CD4-positive, alpha-beta memory T cell (primary cell): ENCODE results near the gene ZBTB26. TPM values are rescaled to one million over a fixed set of nuclear protein-coding genes. Genes with fewer than 3 reads are reported as not detected.

Source experiments
- CTCF ChIA-PET: fragments of 350-600 bp; sonication (Branson Sonifier 250); formaldehyde crosslinking; loops from one replicate; lab custom pipeline; 2021; ENCODE audit warnings: inconsistent platforms; ENCODE audit not compliant: partially characterized antibody; lab: Charles Lee
- POLR2A ChIA-PET: fragments of 350-600 bp; sonication (Branson Sonifier 250); formaldehyde crosslinking; loops from one replicate; lab custom pipeline; 2021; ENCODE audit not compliant: partially characterized antibody; lab: Charles Lee
- DNase-seq, 5 donors: peaks; one replicate each; pipeline versions ENCODE4 v3.0.0 to v3.0.0-alpha.2; 2020 to 2022; ENCODE audit warnings: mixed read lengths in 1 of 5
- H3K27ac ChIP-seq: one replicate; pipeline ENCODE4 v1.7.0; 2013; ENCODE audit warnings: low read depth, low read length
- H3K27me3 ChIP-seq: 2 replicates; pipeline ENCODE4 v1.7.0; 2013; ENCODE audit warnings: mild to moderate bottlenecking, low read length, moderate library complexity; ENCODE audit not compliant: insufficient read depth
- H3K36me3 ChIP-seq: 2 replicates; pipeline ENCODE4 v1.7.0; 2013; ENCODE audit warnings: mild to moderate bottlenecking, low read length, moderate library complexity; ENCODE audit not compliant: insufficient read depth
- H3K4me1 ChIP-seq: 2 replicates; pipeline ENCODE4 v1.7.0; 2013; ENCODE audit warnings: mild to moderate bottlenecking, low read length, moderate library complexity; ENCODE audit not compliant: insufficient read depth
- H3K4me3 ChIP-seq, 2 donors: one replicate each; pipeline ENCODE4 v1.7.0; 2013; ENCODE audit warnings: low read length in 2 of 2, mild to moderate bottlenecking in 1 of 2
- H3K9me3 ChIP-seq, 2 donors: one replicate each; pipeline ENCODE4 v1.7.0; 2013; ENCODE audit warnings: low read length in 2 of 2, control low read depth in 1 of 2; ENCODE audit not compliant: control insufficient read depth in 1 of 2
- H3K27ac Mint-ChIP-seq, 7 donors: one replicate each; pipeline ENCODE4 v1.8.0; 2020 to 2021; ENCODE audit warnings: mixed read lengths in 7 of 7, mild to moderate bottlenecking in 6 of 7, inconsistent platforms in 3 of 7, moderate library complexity in 3 of 7
- H3K27me3 Mint-ChIP-seq, 2 donors: one replicate each; pipeline ENCODE4 v1.8.0; 2020 to 2021; ENCODE audit warnings: mixed read lengths in 2 of 2
- H3K36me3 Mint-ChIP-seq, 2 donors: one replicate each; pipeline ENCODE4 v1.8.0; 2020 to 2021; ENCODE audit warnings: mixed read lengths in 2 of 2, inconsistent platforms in 1 of 2, mild to moderate bottlenecking in 1 of 2
- H3K4me1 Mint-ChIP-seq, 4 donors: one replicate each; pipeline ENCODE4 v1.8.0; 2020 to 2021; ENCODE audit warnings: mixed read lengths in 4 of 4, mild to moderate bottlenecking in 1 of 4
- H3K4me3 Mint-ChIP-seq, 8 donors: one replicate each; pipeline ENCODE4 v1.8.0; 2020 to 2021; ENCODE audit warnings: mixed read lengths in 8 of 8, mild to moderate bottlenecking in 7 of 8, moderate library complexity in 6 of 8, inconsistent platforms in 3 of 8
- H3K9me3 Mint-ChIP-seq, 8 donors: one replicate each; pipeline ENCODE4 v1.8.0; 2020 to 2021; ENCODE audit warnings: mixed read lengths in 8 of 8, mild to moderate bottlenecking in 5 of 8, inconsistent platforms in 3 of 8, moderate library complexity in 1 of 8
- intact Hi-C: fragments of 100-400 bp; cut with micrococcal nuclease; formaldehyde crosslinking; loops from one replicate; pipeline ENCODE4 v1.15.1; 2023
- polyA plus RNA-seq, 2 donors: library from polyadenylated mRNA; unstranded; fragments of 300-500 nt; fragmentation: Illumina TruSeq; gene quantifications; one replicate each; pipeline ENCODE4 v1.2.3, GENCODE V29; 2021
- total RNA-seq, 2 experiments: library from RNA; stranded (reverse); gene quantifications; one replicate each; pipeline ENCODE4 v1.2.3, GENCODE V29; 2021

Gene ZBTB26
- total and polyA plus RNA-seq, 4 experiments from 2014 or later, result 1.4 to 10.9 (median 6.0) TPM

DNA sequence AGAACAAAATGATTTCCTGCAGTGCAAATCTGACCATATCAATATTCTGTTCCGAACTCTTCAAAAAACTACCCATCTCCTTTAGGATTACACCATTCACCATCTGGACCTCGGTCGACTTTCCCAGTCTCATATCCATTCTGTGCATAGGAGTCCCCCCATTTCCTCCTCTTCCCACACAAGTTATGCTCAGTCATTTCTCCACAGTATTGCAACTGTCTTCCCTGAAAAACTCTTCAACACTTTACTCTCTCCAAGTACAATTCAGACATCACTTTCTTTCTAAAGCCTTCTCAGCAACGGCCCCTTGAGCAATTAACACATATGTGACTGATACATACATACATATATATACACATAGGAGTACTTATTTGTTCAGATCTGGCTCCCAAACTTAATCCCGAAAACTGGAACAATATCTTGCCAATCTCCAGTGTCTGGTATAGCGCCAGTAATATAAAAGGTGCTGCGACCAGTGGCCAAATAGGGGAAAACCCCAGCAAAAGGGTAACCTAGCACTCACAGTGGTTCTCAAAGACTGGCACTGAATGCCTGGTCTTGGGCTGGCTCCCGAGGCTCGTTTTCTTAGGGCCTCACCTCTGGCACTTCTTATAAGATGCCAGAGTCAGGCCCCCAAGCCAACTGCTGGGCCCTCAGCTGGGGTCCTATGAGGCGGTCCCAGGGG is 629 bp downstream of the ZBTB26 start:
- Histone ChIP-seq H3K4me3 (peak overlapping the region; percentile 84 to 93), H3K9me3 (no peaks in the 10 kb centered on the region), H3K27me3 (no peaks in the 10 kb centered on the region), H3K27ac (peak overlapping the region; percentile 94), H3K36me3 (no peaks in the 10 kb centered on the region), H3K4me1 (peaks cover 29% of the 10 kb centered on the region)
- Mint-ChIP-seq H3K27ac (peak overlapping the region in 1 of 7 donors; percentile 28), H3K4me1 (peaks cover 10 to 24% (median 16%) of the 10 kb centered on the region in 4 donors), H3K9me3 (no peaks in the 10 kb centered on the region), H3K27me3 (no peaks in the 10 kb centered on the region), H3K36me3 (peaks cover 0 to 10% of the 10 kb centered on the region in 2 donors), H3K4me3 (no peak overlapping the region)
- CTCF ChIA-PET, result interaction anchor here (1.0 to 1.4 kb wide), 2 partner anchors 18 to 27 kb away, joined by 3 to 5 read pairs; partner anchors contain the start of gene ZBTB6
- intact Hi-C loops, result loop anchor here (1.0 kb wide), 4 partner anchors 10 to 30 kb away; partner anchors contain the start of genes RC3H2 and ZBTB6
- no peak for DNase-seq
- POLR2A ChIA-PET, result interaction anchor here (0.9 to 6.9 kb wide), 6 partner anchors 10 to 27 kb away, joined by 3 to 80 read pairs (median 34); partner anchors contain the start of genes RABGAP1, RC3H2 and ZBTB6

DNA sequence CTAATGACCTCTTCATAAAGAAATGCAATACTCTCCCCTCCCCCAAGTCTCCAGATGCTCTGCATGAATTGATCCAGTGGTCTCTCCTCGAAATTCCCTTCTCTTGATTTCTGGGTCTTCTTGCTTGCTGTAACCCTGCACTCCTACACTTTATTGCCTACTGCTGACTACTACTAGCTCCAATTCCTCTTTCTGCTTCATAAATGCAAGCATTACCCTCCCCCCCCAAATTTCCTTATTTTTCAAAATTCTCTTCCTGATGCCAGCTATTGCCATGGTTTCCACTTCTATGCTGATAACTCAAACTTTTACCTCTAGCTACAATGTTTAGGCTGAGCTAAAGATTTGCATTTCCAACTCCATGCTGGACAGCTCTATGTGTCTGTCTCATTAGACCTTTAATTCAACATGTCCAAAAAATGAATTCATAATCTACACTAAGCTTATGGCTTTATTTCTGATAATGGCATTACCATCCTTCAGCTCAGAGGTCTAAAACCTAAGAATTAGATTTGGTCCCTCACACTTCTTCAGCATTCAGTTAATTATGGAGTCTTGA is 1.4 kb downstream of the ZBTB26 start:
- no peaks in the 10 kb centered on the region for H3K9me3 ChIP-seq
- Mint-ChIP-seq H3K27me3 (no peaks in the 10 kb centered on the region), H3K4me1 (peaks cover 10 to 21% (median 15%) of the 10 kb centered on the region in 4 donors), H3K9me3 (no peaks in the 10 kb centered on the region), H3K36me3 (peaks cover 0 to 10% of the 10 kb centered on the region in 2 donors), H3K27ac (no peak overlapping the region), H3K4me3 (no peak overlapping the region)
- no peak overlapping the region for H3K4me3 ChIP-seq
- intact Hi-C loops, result no loop called here
- H3K27me3 ChIP-seq, result no peaks in the 10 kb centered on the region
- CTCF ChIA-PET, result interaction anchor here (1.4 kb wide), 1 partner anchor 17 kb away, joined by 5 read pairs; the partner anchor contains the start of gene ZBTB6
- H3K27ac ChIP-seq, result no peak overlapping the region
- POLR2A ChIA-PET, result interaction anchor here (1.5 to 6.9 kb wide), 3 partner anchors 11 to 27 kb away, joined by 15 to 80 read pairs (median 70); partner anchors contain the start of genes RABGAP1, RC3H2 and ZBTB6
- no peak for DNase-seq
- no peaks in the 10 kb centered on the region for H3K36me3 ChIP-seq
- H3K4me1 ChIP-seq, result peaks cover 27% of the 10 kb centered on the region

DNA sequence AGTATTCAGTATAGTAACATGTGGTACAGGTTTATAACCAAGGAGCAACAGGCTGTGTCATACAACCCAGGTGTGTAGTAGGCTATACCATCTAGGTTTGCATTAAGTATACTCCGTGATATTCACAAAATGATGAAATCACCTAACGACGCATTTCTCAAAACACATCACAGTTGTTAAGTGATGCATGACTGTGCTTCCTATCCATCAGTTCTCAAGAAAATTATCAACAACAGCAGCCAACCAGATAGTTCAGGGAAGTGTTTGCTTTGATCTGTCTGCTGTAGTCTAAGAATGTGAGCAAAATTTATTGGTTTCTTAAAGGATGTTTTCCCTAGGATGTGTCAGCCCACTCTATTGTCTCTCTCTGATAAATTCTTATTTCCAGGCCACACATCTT is 7.4 kb downstream of the ZBTB26 start:
- Mint-ChIP-seq H3K4me3 (no peak overlapping the region), H3K4me1 (peaks cover 0 to 7% (median 4%) of the 10 kb centered on the region in 4 donors), H3K27ac (no peak overlapping the region), H3K36me3 (peaks cover 12 to 26% of the 10 kb centered on the region in 2 donors), H3K27me3 (no peaks in the 10 kb centered on the region), H3K9me3 (no peaks in the 10 kb centered on the region)
- no peak for DNase-seq
- no peaks in the 10 kb centered on the region for H3K27me3 ChIP-seq
- no peaks in the 10 kb centered on the region for H3K9me3 ChIP-seq
- CTCF ChIA-PET, result interaction anchor here (1.3 kb wide), 1 partner anchor 25 kb away, joined by 3 read pairs; no protein-coding TSS in a partner anchor
- intact Hi-C loops, result no loop called here
- H3K36me3 ChIP-seq, result no peaks in the 10 kb centered on the region
- no peak overlapping the region for H3K4me3 ChIP-seq
- no peaks in the 10 kb centered on the region for H3K4me1 ChIP-seq
- POLR2A ChIA-PET, result interaction anchor here (0.6 to 1.7 kb wide), 3 partner anchors 9 to 778 kb away, joined by 3 to 6 read pairs (median 5); partner anchors contain the start of gene ZBTB6
- H3K27ac ChIP-seq, result no peak overlapping the region

DNA sequence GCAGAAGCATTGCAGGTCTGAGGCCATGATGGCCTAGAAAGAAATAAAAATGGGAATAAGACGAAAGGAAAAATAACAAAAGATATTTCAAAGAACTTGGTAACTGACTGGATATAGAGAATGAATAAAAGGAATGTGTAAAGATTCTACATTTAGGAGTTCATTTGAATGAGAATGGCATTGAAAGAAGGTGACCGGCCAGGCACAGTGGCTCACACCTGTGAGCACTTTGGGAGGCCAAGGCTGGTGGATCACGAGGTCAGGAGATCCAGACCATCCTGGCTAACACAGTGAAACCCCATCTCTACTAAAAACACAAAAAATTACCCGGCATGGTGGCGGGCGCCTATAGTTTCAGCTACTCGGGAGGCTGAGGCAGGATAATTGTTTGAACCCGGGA is 8.6 kb downstream of the ZBTB26 start:
- CTCF ChIA-PET, result no interaction called here

GRCh38 chr9:122918310-122918709 is 13.0 kb downstream of the ZBTB26 start:
- H3K4me1 ChIP-seq, result peaks cover 4% of the 10 kb centered on the region
- Mint-ChIP-seq H3K27me3 (no peaks in the 10 kb centered on the region), H3K9me3 (no peaks in the 10 kb centered on the region), H3K4me3 (no peak overlapping the region), H3K4me1 (peaks cover 1 to 8% (median 2%) of the 10 kb centered on the region in 4 donors), H3K36me3 (peaks cover 15 to 34% of the 10 kb centered on the region in 2 donors), H3K27ac (no peak overlapping the region)
- ChIA-PET POLR2A (no interaction called here), CTCF (no interaction called here)
- no peaks in the 10 kb centered on the region for H3K27me3 ChIP-seq
- no peaks in the 10 kb centered on the region for H3K9me3 ChIP-seq
- H3K36me3 ChIP-seq, result no peaks in the 10 kb centered on the region
- H3K27ac ChIP-seq, result no peak overlapping the region
- intact Hi-C loops, result no loop called here
- DNase-seq, result no peak
- H3K4me3 ChIP-seq, result no peak overlapping the region

More for the DNA sequence above, 8.6 kb downstream of the ZBTB26 start:
- Mint-ChIP-seq H3K27me3 (no peaks in the 10 kb centered on the region), H3K4me1 (peaks cover 0 to 7% (median 4%) of the 10 kb centered on the region in 4 donors), H3K9me3 (no peaks in the 10 kb centered on the region), H3K27ac (no peak overlapping the region), H3K4me3 (no peak overlapping the region), H3K36me3 (peaks cover 15 to 34% of the 10 kb centered on the region in 2 donors)
- Histone ChIP-seq H3K4me3 (no peak overlapping the region), H3K27me3 (no peaks in the 10 kb centered on the region), H3K9me3 (no peaks in the 10 kb centered on the region), H3K36me3 (no peaks in the 10 kb centered on the region), H3K27ac (no peak overlapping the region), H3K4me1 (no peaks in the 10 kb centered on the region)
- intact Hi-C loops, result no loop called here
- DNase-seq, result no peak
- POLR2A ChIA-PET, result interaction anchor here (1.1 to 1.3 kb wide), 2 partner anchors 10 to 18 kb away, joined by 3 read pairs; partner anchors contain the start of genes RC3H2 and ZBTB6

DNA sequence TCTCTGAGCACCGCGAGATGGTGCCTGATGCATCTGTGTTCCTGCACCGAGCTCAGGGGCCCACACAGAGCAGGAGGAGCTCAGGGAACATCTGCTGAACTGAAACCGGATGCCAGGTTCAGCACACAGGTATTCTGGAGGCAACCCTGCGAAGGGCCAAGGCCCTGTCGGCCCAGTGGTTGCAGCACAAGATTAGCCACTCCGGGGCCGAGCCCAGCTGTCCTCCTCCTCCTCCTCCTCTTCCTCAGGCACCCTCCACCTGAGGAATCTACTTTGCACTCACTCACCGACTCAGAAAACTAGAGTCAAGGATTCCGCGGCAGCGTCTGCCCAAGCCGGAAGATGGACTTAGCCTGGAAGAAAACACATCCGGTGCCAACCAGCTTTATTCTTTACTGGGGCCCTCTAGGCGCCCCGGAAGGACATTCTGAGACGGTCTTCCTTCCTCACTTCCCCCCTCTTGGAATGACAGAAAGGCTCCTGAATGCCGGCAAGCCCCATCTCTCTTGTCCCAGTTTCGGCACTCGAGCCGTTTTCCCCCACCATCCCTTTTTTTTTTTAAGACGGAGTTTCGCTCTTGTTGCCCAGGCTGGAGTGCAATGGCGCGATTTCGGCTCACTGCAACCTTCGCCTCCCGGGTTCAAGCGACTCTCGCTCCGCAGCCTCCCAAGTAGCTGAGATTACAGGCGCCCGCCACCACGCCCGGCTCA is 18.2 kb downstream of the ZBTB26 start, which contains the start of gene ZBTB6:
Gene ZBTB6 (minus strand): TSS at position 360 of the 710 bp plus-strand sequence. CDS start 1,251 bp downstream, outside the sequence.
- DNase-seq, result peak; percentile 77 to 92 (median 80)
- POLR2A ChIA-PET, result interaction anchor here (0.6 to 4.4 kb wide), 15 partner anchors 8 to 766 kb away, joined by 3 to 80 read pairs (median 5); partner anchors contain the start of genes PDCL, RABGAP1, RC3H2 and ZBTB26
- peak within 1 kb of the TSS; percentile 93 to 99 (median 98) for H3K4me3 Mint-ChIP-seq
- H3K27ac Mint-ChIP-seq, result peak within 1 kb of the TSS; percentile 89 to 99 (median 99)
- H3K4me3 ChIP-seq, result peak within 1 kb of the TSS; percentile 95 to 96
- H3K4me1 Mint-ChIP-seq, result peaks cover 21 to 36% (median 26%) of the 10 kb centered on the region in 4 donors
- intact Hi-C loops, result loop anchor here (1.0 kb wide), 3 partner anchors 8 to 27 kb away; partner anchors contain the start of genes RC3H2 and ZBTB26
- H3K9me3 Mint-ChIP-seq, result no peaks in the 10 kb centered on the region
- no peaks in the 10 kb centered on the region for H3K9me3 ChIP-seq
- peak within 1 kb of the TSS; percentile 86 for H3K27ac ChIP-seq
- H3K27me3 ChIP-seq, result no peaks in the 10 kb centered on the region
- no peaks in the 10 kb centered on the region for H3K27me3 Mint-ChIP-seq
- CTCF ChIA-PET, result interaction anchor here (0.9 to 1.8 kb wide), 7 partner anchors 9 to 818 kb away, joined by 3 to 9 read pairs (median 4); partner anchors contain the start of genes RABGAP1 and ZBTB26
- peaks cover 14% of the 10 kb centered on the region for H3K36me3 ChIP-seq
- H3K36me3 Mint-ChIP-seq, result peaks cover 29 to 36% of the 10 kb centered on the region in 2 donors
- H3K4me1 ChIP-seq, result peaks cover 24% of the 10 kb centered on the region
